Measurements from ENCODE around the gene SMOC2.

GRCh38 chr6:168452685-168453377, 11.8 kb downstream of the SMOC2 start:
- TF ChIP-seq, protein P1, sequence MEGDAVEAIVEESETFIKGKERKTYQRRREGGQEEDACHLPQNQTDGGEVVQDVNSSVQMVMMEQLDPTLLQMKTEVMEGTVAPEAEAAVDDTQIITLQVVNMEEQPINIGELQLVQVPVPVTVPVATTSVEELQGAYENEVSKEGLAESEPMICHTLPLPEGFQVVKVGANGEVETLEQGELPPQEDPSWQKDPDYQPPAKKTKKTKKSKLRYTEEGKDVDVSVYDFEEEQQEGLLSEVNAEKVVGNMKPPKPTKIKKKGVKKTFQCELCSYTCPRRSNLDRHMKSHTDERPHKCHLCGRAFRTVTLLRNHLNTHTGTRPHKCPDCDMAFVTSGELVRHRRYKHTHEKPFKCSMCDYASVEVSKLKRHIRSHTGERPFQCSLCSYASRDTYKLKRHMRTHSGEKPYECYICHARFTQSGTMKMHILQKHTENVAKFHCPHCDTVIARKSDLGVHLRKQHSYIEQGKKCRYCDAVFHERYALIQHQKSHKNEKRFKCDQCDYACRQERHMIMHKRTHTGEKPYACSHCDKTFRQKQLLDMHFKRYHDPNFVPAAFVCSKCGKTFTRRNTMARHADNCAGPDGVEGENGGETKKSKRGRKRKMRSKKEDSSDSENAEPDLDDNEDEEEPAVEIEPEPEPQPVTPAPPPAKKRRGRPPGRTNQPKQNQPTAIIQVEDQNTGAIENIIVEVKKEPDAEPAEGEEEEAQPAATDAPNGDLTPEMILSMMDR (IDR thresholded peaks at IDR 0.05), result no peak
- no peak for TF ChIP-seq POLR2A (IDR thresholded peaks at IDR 0.05)

Data from thyroid gland (tissue), 4 donors.